GM21526 (cell line): ENCODE measurements around the gene VAV2.

Experiments used
- ATAC-seq: cut with Tn5 transposase; IDR thresholded peaks from one replicate; pipeline ENCODE4 v1.9.1; 2021; ENCODE audit warnings: moderate library complexity; ENCODE audit not compliant: unreplicated experiment, low FRiP score

VAV2 gene

DNA sequence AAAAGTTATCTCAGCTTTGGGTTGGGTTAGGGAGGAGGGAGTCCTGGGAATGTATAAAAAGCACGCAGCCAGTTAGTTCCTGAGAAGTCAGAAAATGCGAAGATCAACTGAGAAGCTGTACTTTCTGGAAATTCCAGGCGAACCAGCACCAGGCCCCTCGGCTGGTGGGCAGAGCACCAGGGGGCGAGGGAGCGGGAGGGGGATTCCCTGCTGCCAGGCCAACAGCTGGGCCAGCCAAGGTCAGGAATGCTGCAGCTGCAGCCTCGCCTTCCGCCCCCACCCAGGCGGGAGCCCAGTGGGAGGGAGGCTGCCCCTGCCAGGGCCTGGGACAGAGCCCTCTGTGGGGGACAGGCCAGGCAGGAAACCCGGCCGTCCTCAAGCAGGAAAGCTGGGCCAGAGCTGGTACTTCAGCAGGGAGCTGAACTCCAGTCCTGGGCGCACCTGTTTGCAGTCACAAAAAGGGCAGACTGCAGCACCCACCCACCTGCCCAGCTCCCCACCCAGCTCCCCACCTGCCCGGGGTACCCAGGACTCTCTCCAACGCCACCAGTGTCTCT is 35.5 kb downstream of the VAV2 start:
- ATAC-seq, result no peak

DNA sequence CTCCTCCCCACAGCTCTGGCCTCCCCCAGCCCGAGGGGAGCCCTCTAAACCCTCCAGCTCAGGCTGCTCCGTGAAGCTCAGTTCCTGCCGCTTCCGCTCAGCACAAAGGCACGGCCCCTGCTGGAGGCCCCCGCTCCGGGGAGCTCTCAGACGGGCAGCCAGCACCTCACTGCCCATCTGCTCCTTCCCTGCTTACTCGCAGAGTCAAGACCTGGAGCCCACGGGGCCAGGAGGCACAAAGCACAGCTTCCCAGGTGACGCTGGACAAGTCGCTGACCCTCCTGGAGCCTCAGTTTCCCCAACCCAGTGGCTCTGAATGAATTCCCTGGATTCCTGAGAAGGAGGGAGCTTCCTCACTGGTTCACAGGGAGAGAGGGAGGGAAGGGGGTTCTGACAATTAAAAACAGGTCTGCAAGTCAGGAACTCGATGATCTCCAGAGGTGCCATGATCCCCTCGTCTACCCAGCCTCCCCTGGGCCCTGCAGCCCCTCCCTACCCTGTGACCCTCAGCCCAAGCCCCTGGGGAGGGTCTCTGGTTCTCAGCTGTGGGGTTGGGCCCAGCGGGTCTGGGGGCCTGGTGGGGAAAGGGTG is 36.2 kb downstream of the VAV2 start:
- ATAC-seq, result no peak

DNA sequence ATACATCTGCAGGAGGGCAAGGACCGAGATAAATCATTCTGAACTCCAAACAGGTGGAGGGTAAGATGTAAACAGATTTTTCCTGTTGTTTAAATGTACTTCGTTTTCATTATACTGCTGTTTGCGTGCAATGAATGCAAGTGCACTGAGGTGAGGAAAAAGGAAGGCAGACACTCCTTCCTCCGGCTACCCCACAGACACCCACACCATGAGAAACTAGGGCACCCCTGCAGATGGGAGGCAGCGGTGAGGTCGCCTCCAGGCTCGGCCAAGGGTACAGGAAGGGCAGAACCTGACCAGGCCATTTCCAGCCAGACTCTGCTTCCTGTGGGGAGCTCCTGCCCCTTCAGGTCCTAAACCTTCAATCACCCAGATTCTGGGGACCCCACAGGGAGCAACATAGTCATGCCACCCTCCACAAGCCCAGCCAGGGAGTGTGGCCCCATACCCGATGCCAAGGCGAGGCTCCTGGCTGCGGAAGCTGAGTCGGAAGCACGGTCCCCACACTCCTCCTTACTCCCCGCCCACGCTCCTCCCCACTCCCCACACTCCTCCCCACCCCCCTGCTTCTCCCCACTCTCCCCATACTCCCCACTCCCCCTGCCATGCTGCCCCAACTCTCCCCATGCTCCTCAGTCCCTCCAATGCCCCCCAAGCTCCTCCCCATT is 37.1 kb downstream of the VAV2 start:
- no peak for ATAC-seq

DNA sequence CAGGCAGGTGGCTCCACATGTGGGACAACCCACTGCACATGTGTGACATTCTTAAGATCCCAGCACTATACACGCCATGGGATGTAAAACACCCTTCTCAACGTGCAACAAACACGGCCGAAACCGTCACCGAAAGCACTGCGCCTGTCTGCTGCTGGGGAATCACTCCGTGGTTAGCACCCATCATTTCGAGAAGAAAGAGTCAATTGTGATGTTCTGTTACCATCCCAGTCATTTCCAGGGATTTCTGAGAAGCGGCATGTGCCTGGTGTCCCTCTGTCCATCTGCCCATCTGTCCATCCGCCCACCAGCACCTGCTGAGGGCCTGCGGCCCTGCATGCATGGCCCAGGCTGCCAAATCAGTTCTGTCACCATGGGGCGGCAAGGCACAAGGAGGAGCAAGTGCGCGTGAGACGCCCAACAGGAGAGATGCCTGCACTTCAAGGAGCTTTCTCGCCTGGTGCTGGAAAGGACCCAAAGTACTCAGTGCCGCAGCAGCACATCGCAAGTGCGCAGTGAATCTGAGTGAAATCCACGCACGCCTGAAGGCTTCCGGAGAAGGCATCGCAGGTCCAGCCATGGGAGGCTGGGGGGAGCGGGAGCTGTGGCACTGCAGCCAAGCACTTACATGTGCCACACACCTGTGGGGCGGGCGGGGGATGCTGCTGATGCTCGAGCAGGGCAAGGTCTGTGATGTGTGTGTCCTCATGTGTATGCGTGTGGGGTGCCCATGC is 38.0 kb downstream of the VAV2 start:
- ATAC-seq, result no peak

DNA sequence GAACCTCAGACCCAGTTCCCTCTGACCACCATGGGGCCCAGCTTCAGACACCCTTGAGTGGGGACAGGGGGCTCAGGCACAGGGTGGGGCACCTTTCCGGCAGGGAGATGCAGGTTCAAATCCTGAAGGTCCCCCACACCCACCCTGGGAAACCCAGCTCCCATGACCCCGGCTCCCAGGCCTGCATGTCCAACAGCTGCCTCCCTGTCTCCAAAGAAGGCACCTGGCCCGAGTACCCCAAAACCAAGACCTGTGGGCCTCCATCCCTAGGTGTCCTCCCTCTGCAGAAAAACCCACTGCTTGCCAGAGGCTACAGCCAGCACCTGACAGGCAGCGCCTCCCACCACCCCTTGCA is 38.5 kb downstream of the VAV2 start:
- ATAC-seq, result no peak

DNA sequence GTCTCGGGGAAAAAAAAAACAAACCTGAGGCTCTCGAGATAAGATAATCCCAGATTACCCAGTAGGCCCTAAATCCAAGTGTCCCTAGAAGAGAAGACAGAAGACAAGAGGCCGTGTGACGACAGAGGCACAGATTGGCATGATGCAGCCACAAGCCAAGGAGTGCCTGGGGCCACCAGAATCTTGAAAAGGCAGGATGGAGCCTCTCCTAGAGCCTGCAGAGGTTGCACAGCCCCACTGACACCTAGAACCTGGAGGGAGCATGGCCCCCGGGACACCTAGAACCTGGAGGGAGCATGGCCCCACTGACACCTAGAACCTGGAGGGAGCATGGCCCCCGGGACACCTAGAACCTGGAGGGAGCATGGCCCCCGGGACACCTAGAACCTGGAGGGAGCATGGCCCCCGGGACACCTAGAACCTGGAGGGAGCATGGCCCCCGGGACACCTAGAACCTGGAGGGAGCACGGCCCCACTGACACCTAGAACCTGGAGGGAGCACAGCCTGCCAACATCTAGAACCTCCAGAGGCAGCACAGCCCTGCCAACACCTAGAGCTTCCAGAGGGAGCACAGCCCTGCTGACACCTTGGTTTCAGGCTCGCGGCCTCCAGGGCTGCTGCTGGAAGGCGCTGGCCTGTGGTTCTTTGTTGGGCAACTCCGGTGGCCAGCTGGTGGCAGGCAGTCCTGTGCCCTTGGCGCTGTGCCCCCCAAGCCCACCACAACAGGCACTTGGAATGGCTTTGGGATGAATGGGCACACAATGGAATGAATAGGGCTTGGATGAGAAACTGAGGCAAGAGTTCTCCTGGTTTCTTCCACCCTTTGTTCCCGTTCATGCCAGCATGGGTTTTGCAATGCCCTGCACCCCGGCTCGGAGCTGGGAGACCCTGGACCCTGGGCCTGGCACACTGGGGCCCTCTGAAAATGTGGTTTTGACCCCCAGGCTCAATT is 39.2 kb downstream of the VAV2 start:
- no peak for ATAC-seq

DNA sequence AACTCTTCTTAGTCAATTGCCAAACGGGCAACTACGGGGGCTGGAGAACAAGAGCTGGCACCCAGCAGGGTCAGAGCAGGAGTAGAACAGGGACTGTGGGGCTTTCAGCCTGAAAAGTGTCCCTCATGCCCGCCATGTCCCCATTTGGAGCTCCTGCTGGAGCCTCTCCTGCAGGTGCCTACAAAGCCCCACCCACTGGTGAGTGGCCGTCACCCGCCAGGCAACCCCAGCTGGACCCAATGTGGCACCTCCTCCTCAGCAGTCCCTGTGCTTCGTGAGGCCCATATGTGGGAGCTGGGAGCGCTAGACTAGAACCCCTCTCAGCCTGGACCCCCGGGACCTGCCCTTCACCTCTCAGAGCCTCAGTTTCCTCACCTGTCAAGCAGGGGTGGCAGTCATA is 40.9 kb downstream of the VAV2 start:
- ATAC-seq, result no peak

DNA sequence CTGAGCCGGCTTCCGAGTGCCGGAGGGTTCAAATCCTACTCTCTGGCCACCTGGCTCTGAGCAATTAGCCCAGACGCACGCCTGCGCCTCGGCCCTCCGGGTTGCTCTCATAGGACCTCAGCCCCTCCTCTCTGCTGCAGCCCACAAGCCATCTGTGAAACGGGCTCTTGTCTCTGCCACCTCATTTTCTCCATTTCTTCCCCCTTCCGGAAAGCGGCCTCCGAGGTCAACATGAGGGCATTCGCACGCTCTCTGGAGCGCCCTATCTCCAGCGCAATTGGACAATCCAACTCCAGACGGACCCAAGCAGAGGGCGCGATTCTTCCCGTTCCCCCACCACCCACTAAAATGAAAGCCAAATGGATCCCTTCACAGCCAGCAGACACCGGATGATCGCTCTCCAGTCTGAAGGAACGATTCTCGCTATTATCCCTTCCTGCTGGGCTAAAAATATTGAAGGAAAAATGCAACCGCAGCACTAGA is 41.5 kb downstream of the VAV2 start:
- ATAC-seq, result no peak

DNA sequence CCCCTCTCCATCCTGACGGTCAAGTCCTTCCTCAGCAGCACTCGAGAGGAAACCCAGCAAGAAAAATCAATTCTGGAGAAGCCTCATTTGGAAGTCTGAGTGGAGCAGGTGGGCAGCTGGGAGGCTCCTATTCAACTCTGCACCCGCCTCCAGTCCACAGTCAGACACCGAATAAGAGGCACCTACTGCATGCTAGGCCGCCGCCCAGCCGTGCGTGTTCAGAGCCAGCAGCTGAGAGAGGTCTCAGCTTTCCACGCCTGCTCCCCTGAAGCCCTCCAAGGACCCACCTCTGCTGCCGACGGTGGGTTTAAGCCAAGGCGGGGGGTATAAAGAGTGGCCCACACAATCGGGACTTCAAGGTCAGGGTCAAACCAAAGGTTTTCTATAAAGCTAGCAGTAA is 41.9 kb downstream of the VAV2 start:
- no peak for ATAC-seq

DNA sequence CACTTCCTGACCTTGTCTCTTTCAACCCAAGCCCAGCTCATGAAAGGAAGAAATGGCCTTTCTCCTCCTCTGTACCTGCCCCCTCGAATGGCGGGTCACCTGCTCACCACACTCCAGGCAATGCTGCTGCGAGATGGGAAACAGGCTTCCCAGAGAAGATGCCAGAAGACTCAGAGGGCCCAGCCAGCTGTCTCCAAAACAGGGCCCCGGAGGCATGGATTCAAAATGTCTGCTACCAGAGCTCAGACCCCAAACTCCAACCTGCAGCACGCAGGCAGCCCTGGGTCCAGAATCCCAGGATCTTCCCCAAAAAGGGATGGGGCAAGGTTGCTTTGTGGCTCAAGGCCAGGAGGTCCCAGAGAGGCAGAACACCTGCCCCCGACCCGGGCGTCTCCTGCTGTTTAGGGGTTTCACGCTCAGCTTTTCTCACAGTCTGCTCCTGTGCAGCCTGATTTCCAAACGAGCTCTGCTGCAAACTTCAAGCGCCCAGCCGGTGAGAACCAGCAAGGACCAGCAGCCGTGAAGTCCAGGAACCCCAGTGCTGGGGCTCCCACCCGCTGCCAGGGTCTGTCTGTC is 42.5 kb downstream of the VAV2 start:
- no peak for ATAC-seq

DNA sequence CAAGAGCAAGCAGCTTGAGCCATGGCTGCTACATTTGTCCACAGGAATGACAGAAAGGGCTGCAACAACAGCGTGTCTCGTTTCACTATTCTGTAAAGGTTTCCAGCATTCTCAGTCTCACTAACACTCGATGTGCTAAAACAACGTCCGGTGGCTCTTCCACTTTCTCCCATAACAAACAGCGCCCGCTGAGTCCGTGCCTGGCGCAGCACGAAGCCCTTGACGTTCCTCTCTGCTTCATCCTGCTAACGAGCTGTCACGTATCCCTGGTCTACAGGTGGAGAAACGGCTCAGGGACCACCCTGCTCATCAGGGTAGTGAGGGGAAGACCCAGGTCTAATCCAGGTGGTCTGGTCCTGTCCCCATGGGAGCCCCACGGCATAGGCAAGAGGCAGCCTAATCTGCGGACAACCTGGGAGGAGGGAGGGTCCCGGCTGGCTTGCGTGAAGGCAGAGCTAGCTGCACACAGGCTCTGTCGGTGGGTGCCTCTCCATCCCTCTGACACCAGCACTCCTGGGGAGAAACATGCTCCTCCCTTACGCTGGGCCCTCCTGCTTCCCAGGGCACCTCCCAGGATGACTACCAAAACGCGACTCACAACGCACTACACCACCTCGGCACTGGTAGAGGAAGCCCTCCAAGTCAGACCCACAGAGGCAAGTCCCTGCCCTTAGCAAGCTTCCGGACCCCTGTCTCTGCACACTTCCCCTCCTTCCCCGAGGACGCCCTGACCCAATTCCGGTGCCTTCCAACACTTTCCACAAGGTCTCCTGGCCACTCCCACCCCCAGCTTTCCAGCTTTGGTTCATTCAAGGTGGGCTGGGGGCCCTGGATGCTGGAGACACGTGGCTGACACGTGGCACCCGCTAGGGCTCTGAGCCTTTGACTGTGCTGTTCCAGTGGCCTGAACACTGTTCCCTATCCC is 43.3 kb downstream of the VAV2 start:
- ATAC-seq, result no peak

DNA sequence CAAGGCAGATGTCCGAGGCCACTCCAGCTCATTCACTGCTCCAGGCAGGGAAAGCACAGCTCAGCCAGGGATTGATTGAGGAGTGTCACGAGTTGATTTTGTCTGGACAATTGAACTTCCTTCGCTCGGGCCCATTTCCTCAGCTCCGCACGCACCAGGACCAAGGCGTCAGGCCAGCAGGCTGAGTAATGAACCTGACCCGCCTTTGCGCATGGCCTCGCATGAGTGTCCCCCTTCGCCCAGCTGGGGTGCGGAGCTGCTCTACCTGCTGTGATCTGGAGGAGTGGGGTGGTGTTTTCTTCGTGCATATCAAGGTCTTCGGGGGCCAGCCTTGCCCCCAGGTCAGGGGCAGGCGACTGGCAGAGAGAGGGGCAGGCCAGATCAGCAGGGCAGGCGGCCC is 44.0 kb downstream of the VAV2 start:
- no peak for ATAC-seq

DNA sequence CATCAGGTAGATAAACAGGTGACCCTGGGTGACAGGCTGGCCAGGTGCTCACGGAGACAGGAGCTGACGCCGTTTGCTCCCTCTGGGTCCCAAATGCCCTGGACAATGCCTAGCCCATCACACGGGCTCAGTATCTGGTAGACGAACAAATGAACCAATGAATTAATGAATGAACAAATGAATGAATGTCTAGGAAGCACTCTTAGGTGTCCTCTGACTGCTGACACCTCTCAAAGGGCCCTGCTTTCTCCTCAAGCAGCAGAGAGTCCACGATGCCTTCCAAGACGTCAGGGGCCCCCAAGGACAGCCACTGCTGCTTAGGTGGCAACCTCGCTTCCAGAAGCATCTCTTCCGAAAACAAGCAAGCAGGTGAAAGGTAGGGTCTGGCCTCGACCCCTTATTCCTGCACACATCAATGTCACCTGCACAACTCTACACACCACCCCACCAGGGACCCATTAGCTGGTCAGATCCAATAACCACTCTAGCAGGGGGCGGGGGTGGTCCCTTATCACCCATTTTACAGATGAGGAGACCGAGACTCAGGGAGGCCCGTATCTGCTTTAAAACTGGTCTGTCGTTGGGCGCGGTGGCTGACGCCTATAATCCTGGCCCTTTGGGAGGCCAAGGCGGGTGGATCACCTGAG is 45.2 kb downstream of the VAV2 start:
- no peak for ATAC-seq

DNA sequence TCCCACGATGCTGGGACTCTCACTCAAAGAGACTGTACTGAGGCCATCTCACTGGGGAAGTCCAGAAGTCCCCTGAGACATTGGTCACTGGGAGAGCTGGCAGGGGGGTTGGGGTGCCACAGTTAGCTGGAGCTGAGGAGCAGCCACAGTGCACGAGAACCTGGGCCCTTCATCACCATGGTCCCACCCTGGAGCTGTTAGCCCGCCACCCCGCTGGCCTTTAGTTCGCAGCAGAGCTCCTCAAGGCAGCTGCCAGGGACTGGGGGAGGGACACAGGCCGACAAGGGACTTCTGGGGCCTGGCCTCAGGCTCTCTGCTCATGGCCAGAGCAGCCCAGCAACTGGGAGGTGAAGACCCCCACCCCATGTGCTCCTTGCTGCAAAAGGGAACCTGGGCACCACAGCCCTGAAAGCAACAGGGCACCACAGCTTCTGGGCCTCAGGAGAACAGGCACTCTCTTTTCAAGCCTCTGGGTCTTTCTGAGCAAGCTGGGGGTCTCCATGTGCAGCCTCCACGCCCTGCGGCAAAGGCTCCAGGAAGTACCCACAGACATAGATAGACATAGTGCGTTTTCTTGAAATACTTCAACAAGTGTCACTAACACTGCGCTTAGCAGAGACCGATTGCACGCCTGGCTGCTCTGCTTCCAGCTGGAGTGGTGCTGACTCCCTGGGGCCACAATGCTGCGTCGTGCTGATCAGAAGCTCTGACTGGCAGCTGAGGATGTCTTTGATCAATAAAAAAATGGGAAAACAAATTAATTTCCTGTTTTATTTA is 46.0 kb downstream of the VAV2 start:
- peak; percentile 51 for ATAC-seq

DNA sequence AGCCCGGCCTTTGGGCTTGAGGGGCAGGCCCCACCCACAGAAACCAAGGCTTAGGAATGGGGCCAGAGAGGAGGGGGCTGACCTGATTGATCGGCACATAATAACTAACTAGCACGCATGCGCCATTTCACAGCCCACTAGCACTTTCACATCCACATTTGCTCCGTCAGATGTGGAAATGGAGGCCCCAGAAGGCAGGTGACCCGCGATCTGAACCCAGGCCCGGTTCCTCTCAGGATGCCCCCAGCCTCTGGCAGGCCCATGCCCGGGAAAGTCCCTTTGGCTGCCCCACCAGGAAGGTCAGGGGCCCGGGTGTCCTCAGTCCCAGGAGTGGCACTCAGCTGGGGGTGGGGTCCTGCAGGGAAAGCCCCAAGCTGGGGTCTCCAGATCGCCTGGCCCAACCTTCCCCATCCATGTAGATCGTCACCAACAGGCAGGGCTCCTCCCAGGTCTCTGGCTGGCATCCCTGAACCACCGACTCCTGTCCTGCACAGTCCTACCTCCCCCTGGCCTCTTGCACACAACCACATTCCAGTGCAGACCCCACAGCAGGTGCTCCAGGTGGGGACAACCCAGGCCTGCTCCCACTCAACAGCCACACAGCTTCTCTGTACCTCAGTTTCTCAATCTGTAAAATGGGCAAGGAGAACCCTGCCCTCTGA is 46.7 kb downstream of the VAV2 start:
- ATAC-seq, result no peak

DNA sequence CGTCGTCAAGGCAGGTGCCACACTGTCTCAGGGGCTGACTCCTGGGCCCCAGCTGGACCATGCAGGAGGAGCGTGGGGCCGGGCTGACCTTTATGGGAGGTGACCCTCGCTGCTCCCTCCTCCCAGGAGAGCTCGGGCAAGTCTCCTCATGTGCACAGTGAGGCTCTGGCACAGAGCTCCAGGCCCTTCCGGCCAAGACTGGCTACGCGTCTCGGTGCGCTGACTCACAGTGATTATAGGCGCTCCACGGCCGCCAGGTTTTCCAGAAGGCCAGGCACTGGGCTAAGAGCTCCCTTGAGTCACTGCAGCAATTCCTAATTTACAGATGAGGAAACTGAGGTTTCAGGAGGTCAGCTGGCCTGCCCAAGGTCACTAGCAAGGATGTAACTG is 47.4 kb downstream of the VAV2 start:
- no peak for ATAC-seq
